ENCODE data around the gene SMAD3.

The SMAD3 gene

GRCh38 chr15:67042551-67043142 lies 22.8 kb upstream of the SMAD3 start (continued):
- no peak for TF ChIP-seq ZNF175 (tag by site-specific recombination; IDR thresholded peaks at IDR 0.05)
- TF ChIP-seq ZNF114 (tag by site-specific recombination; IDR thresholded peaks at IDR 0.05) = no peak
- no peak for TF ChIP-seq ZNF629 (tag by site-specific recombination; IDR thresholded peaks at IDR 0.05)
- no peak for TF ChIP-seq ZBTB48 (tag by site-specific recombination; IDR thresholded peaks at IDR 0.05)
- TF ChIP-seq KLF9 (tag by site-specific recombination; IDR thresholded peaks at IDR 0.05; ENCODE audit: low read depth) = no peak
- no peak for TF ChIP-seq ZNF354C (tag by site-specific recombination; IDR thresholded peaks at IDR 0.05; ENCODE audit: borderline replicate concordance, low read depth)
- peak; percentile 87 for TF ChIP-seq SP7 (tag by site-specific recombination; IDR thresholded peaks at IDR 0.05)
- TF ChIP-seq GFI1B (tag by site-specific recombination; IDR thresholded peaks at IDR 0.05) = no peak
- no peak for TF ChIP-seq ZNF174 (tag by site-specific recombination; IDR thresholded peaks at IDR 0.05)
- no peak for TF ChIP-seq ZSCAN16 (tag by site-specific recombination; IDR thresholded peaks at IDR 0.05)
- TF ChIP-seq ZNF571 (tag by site-specific recombination; IDR thresholded peaks at IDR 0.05) = no peak
- no peak for TF ChIP-seq ZNF677 (tag by site-specific recombination; IDR thresholded peaks at IDR 0.05)
- no peak for TF ChIP-seq ZNF530 (tag by site-specific recombination; IDR thresholded peaks at IDR 0.05; ENCODE audit: low read depth)
- TF ChIP-seq GLI4 (tag by site-specific recombination; IDR thresholded peaks at IDR 0.05) = no peak
- TF ChIP-seq, protein P1, sequence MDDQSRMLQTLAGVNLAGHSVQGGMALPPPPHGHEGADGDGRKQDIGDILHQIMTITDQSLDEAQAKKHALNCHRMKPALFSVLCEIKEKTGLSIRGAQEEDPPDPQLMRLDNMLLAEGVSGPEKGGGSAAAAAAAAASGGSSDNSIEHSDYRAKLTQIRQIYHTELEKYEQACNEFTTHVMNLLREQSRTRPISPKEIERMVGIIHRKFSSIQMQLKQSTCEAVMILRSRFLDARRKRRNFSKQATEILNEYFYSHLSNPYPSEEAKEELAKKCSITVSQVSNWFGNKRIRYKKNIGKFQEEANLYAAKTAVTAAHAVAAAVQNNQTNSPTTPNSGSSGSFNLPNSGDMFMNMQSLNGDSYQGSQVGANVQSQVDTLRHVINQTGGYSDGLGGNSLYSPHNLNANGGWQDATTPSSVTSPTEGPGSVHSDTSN (CRISPR knock-in tag; IDR thresholded peaks at IDR 0.05) = no peak
- TF ChIP-seq, protein P2, sequence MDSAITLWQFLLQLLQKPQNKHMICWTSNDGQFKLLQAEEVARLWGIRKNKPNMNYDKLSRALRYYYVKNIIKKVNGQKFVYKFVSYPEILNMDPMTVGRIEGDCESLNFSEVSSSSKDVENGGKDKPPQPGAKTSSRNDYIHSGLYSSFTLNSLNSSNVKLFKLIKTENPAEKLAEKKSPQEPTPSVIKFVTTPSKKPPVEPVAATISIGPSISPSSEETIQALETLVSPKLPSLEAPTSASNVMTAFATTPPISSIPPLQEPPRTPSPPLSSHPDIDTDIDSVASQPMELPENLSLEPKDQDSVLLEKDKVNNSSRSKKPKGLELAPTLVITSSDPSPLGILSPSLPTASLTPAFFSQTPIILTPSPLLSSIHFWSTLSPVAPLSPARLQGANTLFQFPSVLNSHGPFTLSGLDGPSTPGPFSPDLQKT (IDR thresholded peaks at IDR 0.05; ENCODE audit: borderline replicate concordance, low read depth, low read length) = no peak
- TF ChIP-seq, protein P3, sequence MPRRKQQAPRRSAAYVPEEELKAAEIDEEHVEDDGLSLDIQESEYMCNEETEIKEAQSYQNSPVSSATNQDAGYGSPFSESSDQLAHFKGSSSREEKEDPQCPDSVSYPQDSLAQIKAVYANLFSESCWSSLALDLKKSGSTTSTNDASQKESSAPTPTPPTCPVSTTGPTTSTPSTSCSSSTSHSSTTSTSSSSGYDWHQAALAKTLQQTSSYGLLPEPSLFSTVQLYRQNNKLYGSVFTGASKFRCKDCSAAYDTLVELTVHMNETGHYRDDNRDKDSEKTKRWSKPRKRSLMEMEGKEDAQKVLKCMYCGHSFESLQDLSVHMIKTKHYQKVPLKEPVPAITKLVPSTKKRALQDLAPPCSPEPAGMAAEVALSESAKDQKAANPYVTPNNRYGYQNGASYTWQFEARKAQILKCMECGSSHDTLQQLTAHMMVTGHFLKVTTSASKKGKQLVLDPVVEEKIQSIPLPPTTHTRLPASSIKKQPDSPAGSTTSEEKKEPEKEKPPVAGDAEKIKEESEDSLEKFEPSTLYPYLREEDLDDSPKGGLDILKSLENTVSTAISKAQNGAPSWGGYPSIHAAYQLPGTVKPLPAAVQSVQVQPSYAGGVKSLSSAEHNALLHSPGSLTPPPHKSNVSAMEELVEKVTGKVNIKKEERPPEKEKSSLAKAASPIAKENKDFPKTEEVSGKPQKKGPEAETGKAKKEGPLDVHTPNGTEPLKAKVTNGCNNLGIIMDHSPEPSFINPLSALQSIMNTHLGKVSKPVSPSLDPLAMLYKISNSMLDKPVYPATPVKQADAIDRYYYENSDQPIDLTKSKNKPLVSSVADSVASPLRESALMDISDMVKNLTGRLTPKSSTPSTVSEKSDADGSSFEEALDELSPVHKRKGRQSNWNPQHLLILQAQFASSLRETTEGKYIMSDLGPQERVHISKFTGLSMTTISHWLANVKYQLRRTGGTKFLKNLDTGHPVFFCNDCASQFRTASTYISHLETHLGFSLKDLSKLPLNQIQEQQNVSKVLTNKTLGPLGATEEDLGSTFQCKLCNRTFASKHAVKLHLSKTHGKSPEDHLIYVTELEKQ (tag by site-specific recombination; IDR thresholded peaks at IDR 0.05; ENCODE audit: borderline replicate concordance) = no peak
- TF ChIP-seq, protein P4, sequence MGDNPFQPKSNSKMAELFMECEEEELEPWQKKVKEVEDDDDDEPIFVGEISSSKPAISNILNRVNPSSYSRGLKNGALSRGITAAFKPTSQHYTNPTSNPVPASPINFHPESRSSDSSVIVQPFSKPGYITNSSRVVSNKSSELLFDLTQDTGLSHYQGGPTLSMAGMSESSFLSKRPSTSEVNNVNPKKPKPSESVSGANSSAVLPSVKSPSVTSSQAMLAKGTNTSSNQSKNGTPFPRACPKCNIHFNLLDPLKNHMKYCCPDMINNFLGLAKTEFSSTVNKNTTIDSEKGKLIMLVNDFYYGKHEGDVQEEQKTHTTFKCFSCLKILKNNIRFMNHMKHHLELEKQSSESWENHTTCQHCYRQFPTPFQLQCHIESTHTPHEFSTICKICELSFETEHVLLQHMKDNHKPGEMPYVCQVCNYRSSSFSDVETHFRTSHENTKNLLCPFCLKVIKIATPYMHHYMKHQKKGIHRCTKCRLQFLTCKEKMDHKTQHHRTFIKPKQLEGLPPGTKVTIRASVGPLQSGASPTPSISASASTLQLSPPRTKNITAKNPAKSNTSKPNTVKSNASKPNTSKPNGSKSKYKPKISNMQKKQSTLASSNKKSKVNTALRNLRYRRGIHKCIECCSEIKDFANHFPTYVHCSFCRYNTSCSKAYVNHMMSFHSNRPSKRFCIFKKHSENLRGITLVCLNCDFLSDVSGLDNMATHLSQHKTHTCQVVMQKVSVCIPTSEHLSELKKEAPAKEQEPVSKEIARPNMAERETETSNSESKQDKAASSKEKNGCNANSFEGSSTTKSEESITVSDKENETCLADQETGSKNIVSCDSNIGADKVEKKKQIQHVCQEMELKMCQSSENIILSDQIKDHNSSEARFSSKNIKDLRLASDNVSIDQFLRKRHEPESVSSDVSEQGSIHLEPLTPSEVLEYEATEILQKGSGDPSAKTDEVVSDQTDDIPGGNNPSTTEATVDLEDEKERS (tag by site-specific recombination; IDR thresholded peaks at IDR 0.05) = no peak
- TF ChIP-seq KLF1 (tag by site-specific recombination; IDR thresholded peaks at IDR 0.05) = no peak
- TF ChIP-seq ZNF658 (tag by site-specific recombination; IDR thresholded peaks at IDR 0.05) = no peak
- TF ChIP-seq EGR2 (tag by site-specific recombination; IDR thresholded peaks at IDR 0.05; ENCODE audit: low read depth) = peak; percentile 47; the same call in 1 of the 2 replicates
- no peak for TF ChIP-seq ZNF404 (tag by site-specific recombination; IDR thresholded peaks at IDR 0.05)
- TF ChIP-seq ZIC2 (tag by site-specific recombination; IDR thresholded peaks at IDR 0.05) = peak; percentile 92
- 0 out of 2 replicates have a peak, but pooled peaks have one; percentile 33 for TF ChIP-seq ZNF18 (tag by site-specific recombination; IDR thresholded peaks at IDR 0.05)
- TF ChIP-seq ZFHX2 (tag by site-specific recombination; conservative IDR thresholded peaks at IDR 0.05) = peak; percentile 55
- no peak for TF ChIP-seq ZNF660 (tag by site-specific recombination; IDR thresholded peaks at IDR 0.05)
- no peak for TF ChIP-seq ZNF366 (tag by site-specific recombination; conservative IDR thresholded peaks at IDR 0.05)
- no peak for TF ChIP-seq ZNF335 (tag by site-specific recombination; conservative IDR thresholded peaks at IDR 0.05)
- no peak for TF ChIP-seq ZNF473 (tag by site-specific recombination; IDR thresholded peaks at IDR 0.05)
- TF ChIP-seq GLIS1 (tag by site-specific recombination; IDR thresholded peaks at IDR 0.05) = peak; percentile 65
